OCI-LY3 (cell line): ENCODE results near the gene ADD3.

Experiments used
- EZH2phosphoT487 ChIP-seq: fragments of 200-600 bp; shearing (Covaris generic); IDR thresholded peaks from 2 replicates; pipeline ENCODE4 v1.6.1; 2018; ENCODE audit warnings: antibody characterized with exemption, mixed run types, low read depth
- TF ChIP-seq, protein P1 (sequence below): fragments of 200-600, 300-600 bp; sonication (generic); IDR thresholded peaks from 2 replicates; pipeline ENCODE4 v1.5.1; 2014; ENCODE audit warnings: antibody characterized with exemption, low read length, low read depth

DNA sequence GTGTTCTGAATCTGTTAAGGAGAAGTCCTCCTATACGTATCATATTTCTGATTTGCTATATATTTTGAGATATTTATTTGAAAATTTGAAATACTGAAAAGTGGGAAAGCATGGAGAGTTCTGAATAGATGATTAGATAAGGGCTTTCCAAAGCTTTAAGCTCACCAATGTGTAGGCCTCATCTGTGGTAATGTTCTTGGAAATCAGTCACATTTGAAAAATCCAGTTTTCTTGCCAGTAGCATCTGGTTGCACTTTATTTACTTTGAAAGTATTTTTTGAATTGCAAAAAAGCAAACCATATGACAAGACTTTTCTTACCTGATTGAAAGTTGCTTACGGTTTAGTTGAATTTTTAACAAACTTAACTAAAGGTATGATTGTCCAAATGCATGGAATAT is 21.7 kb downstream of the ADD3 start:
- TF ChIP-seq, protein P1, sequence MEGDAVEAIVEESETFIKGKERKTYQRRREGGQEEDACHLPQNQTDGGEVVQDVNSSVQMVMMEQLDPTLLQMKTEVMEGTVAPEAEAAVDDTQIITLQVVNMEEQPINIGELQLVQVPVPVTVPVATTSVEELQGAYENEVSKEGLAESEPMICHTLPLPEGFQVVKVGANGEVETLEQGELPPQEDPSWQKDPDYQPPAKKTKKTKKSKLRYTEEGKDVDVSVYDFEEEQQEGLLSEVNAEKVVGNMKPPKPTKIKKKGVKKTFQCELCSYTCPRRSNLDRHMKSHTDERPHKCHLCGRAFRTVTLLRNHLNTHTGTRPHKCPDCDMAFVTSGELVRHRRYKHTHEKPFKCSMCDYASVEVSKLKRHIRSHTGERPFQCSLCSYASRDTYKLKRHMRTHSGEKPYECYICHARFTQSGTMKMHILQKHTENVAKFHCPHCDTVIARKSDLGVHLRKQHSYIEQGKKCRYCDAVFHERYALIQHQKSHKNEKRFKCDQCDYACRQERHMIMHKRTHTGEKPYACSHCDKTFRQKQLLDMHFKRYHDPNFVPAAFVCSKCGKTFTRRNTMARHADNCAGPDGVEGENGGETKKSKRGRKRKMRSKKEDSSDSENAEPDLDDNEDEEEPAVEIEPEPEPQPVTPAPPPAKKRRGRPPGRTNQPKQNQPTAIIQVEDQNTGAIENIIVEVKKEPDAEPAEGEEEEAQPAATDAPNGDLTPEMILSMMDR = no peak
- no peak for TF ChIP-seq EZH2phosphoT487
